ENCODE results near the gene PTTG1IP. TPM values are rescaled to one million over a fixed set of nuclear protein-coding genes. Genes with fewer than 3 reads are reported as not detected.

Gene PTTG1IP
- total RNA-seq, 1 donor from 2014 or later, result 98.1 TPM

- H3K9ac ChIP-seq (ENCODE audit: low read depth in 1 of 3, low read length in 3 of 3), result peak overlapping the region in 2 of 3 donors; percentile 20 to 60
- H3K36me3 ChIP-seq (ENCODE audit: control insufficient read depth in 3 of 3, insufficient read depth in 3 of 3, low read length in 3 of 3), result peaks cover 24 to 25% (median 24%) of the 10 kb centered on the region in 3 donors
- peak overlapping the region; percentile 22 to 38 (median 32) for H3K4me3 ChIP-seq (ENCODE audit: low read length in 3 of 3)
- H3K27me3 ChIP-seq (ENCODE audit: control insufficient read depth in 3 of 3, insufficient read depth in 3 of 3, low read length in 3 of 3), result peaks cover 10 to 26% (median 16%) of the 10 kb centered on the region in 3 donors
- H3K9me3 ChIP-seq (ENCODE audit: control insufficient read depth in 3 of 3, low read length in 3 of 3), result no peaks in the 10 kb centered on the region
- peak overlapping the region; percentile 18 for H3K27ac ChIP-seq (ENCODE audit: low read depth, low read length)
- peaks cover 19 to 39% (median 25%) of the 10 kb centered on the region in 3 donors for H3K4me1 ChIP-seq (ENCODE audit: control insufficient read depth in 3 of 3, insufficient read depth in 3 of 3, low read length in 3 of 3)
Measured at GRCh38 chr21:44846224-44846484, 27.3 kb downstream of the PTTG1IP start.

GRCh38 chr21:44845418-44846223, 27.9 kb downstream of the PTTG1IP start:
- H3K27ac ChIP-seq (ENCODE audit: low read depth, low read length), result peak overlapping the region; percentile 18
- H3K9ac ChIP-seq (ENCODE audit: low read depth in 1 of 3, low read length in 3 of 3), result peak overlapping the region; percentile 20 to 60 (median 32)
- H3K36me3 ChIP-seq (ENCODE audit: control insufficient read depth in 3 of 3, insufficient read depth in 3 of 3, low read length in 3 of 3), result peaks cover 20 to 21% (median 20%) of the 10 kb centered on the region in 3 donors

GRCh38 chr21:44844256-44844655, 29.2 kb downstream of the PTTG1IP start:
- Histone ChIP-seq H3K4me1 (ENCODE audit: control insufficient read depth in 3 of 3, insufficient read depth in 3 of 3, low read length in 3 of 3) (peaks cover 19 to 29% (median 25%) of the 10 kb centered on the region in 3 donors), H3K9ac (ENCODE audit: low read depth in 1 of 3, low read length in 3 of 3) (no peak overlapping the region), H3K4me3 (ENCODE audit: low read length in 3 of 3) (no peak overlapping the region), H3K27me3 (ENCODE audit: control insufficient read depth in 3 of 3, insufficient read depth in 3 of 3, low read length in 3 of 3) (peaks cover 10 to 26% (median 16%) of the 10 kb centered on the region in 3 donors), H3K36me3 (ENCODE audit: control insufficient read depth in 3 of 3, insufficient read depth in 3 of 3, low read length in 3 of 3) (peaks cover 6 to 7% (median 7%) of the 10 kb centered on the region in 3 donors), H3K9me3 (ENCODE audit: control insufficient read depth in 3 of 3, low read length in 3 of 3) (no peaks in the 10 kb centered on the region), H3K27ac (ENCODE audit: low read depth, low read length) (no peak overlapping the region)

More at GRCh38 chr21:44845418-44846223, 27.9 kb downstream of the PTTG1IP start:
- H3K27me3 ChIP-seq (ENCODE audit: control insufficient read depth in 3 of 3, insufficient read depth in 3 of 3, low read length in 3 of 3), result peaks cover 10 to 26% (median 16%) of the 10 kb centered on the region in 3 donors
- H3K4me3 ChIP-seq (ENCODE audit: low read length in 3 of 3), result peak overlapping the region; percentile 32 to 38 (median 35)
- H3K4me1 ChIP-seq (ENCODE audit: control insufficient read depth in 3 of 3, insufficient read depth in 3 of 3, low read length in 3 of 3), result peaks cover 19 to 33% (median 25%) of the 10 kb centered on the region in 3 donors
- no peaks in the 10 kb centered on the region for H3K9me3 ChIP-seq (ENCODE audit: control insufficient read depth in 3 of 3, low read length in 3 of 3)

GRCh38 chr21:44842721-44843445, 30.6 kb downstream of the PTTG1IP start:
- Histone ChIP-seq H3K27ac (ENCODE audit: low read depth, low read length) (no peak overlapping the region), H3K9me3 (ENCODE audit: control insufficient read depth in 3 of 3, low read length in 3 of 3) (no peaks in the 10 kb centered on the region), H3K4me1 (ENCODE audit: control insufficient read depth in 3 of 3, insufficient read depth in 3 of 3, low read length in 3 of 3) (peaks cover 19 to 26% (median 25%) of the 10 kb centered on the region in 3 donors), H3K36me3 (ENCODE audit: control insufficient read depth in 3 of 3, insufficient read depth in 3 of 3, low read length in 3 of 3) (no peaks in the 10 kb centered on the region), H3K4me3 (ENCODE audit: low read length in 3 of 3) (no peak overlapping the region), H3K9ac (ENCODE audit: low read depth in 1 of 3, low read length in 3 of 3) (no peak overlapping the region), H3K27me3 (ENCODE audit: control insufficient read depth in 3 of 3, insufficient read depth in 3 of 3, low read length in 3 of 3) (peaks cover 10 to 26% (median 16%) of the 10 kb centered on the region in 3 donors)

- Histone ChIP-seq H3K36me3 (ENCODE audit: control insufficient read depth in 3 of 3, insufficient read depth in 3 of 3, low read length in 3 of 3) (no peaks in the 10 kb centered on the region), H3K4me3 (ENCODE audit: low read length in 3 of 3) (no peak overlapping the region), H3K27me3 (ENCODE audit: control insufficient read depth in 3 of 3, insufficient read depth in 3 of 3, low read length in 3 of 3) (peaks cover 10 to 26% (median 16%) of the 10 kb centered on the region in 3 donors), H3K9ac (ENCODE audit: low read depth in 1 of 3, low read length in 3 of 3) (no peak overlapping the region), H3K4me1 (ENCODE audit: control insufficient read depth in 3 of 3, insufficient read depth in 3 of 3, low read length in 3 of 3) (peaks cover 18 to 20% (median 19%) of the 10 kb centered on the region in 3 donors), H3K27ac (ENCODE audit: low read depth, low read length) (no peak overlapping the region), H3K9me3 (ENCODE audit: control insufficient read depth in 3 of 3, low read length in 3 of 3) (no peaks in the 10 kb centered on the region)
Measured at GRCh38 chr21:44842087-44842486, 31.4 kb downstream of the PTTG1IP start.

- Histone ChIP-seq H3K36me3 (ENCODE audit: control insufficient read depth in 3 of 3, insufficient read depth in 3 of 3, low read length in 3 of 3) (no peaks in the 10 kb centered on the region), H3K9me3 (ENCODE audit: control insufficient read depth in 3 of 3, low read length in 3 of 3) (no peaks in the 10 kb centered on the region), H3K4me3 (ENCODE audit: low read length in 3 of 3) (no peak overlapping the region), H3K27ac (ENCODE audit: low read depth, low read length) (no peak overlapping the region), H3K4me1 (ENCODE audit: control insufficient read depth in 3 of 3, insufficient read depth in 3 of 3, low read length in 3 of 3) (peaks cover 10 to 14% (median 13%) of the 10 kb centered on the region in 3 donors), H3K9ac (ENCODE audit: low read depth in 1 of 3, low read length in 3 of 3) (no peak overlapping the region), H3K27me3 (ENCODE audit: control insufficient read depth in 3 of 3, insufficient read depth in 3 of 3, low read length in 3 of 3) (peaks cover 12 to 26% (median 15%) of the 10 kb centered on the region in 3 donors)
Measured at GRCh38 chr21:44840771-44841170, 32.7 kb downstream of the PTTG1IP start.

GRCh38 chr21:44838951-44839350, 34.5 kb downstream of the PTTG1IP start:
- Histone ChIP-seq H3K27me3 (ENCODE audit: control insufficient read depth in 3 of 3, insufficient read depth in 3 of 3, low read length in 3 of 3) (peaks cover 13 to 22% (median 13%) of the 10 kb centered on the region in 3 donors), H3K9me3 (ENCODE audit: control insufficient read depth in 3 of 3, low read length in 3 of 3) (no peaks in the 10 kb centered on the region), H3K4me3 (ENCODE audit: low read length in 3 of 3) (no peak overlapping the region), H3K9ac (ENCODE audit: low read depth in 1 of 3, low read length in 3 of 3) (no peak overlapping the region), H3K27ac (ENCODE audit: low read depth, low read length) (no peak overlapping the region), H3K36me3 (ENCODE audit: control insufficient read depth in 3 of 3, insufficient read depth in 3 of 3, low read length in 3 of 3) (no peaks in the 10 kb centered on the region), H3K4me1 (ENCODE audit: control insufficient read depth in 3 of 3, insufficient read depth in 3 of 3, low read length in 3 of 3) (peaks cover 4 to 14% (median 7%) of the 10 kb centered on the region in 3 donors)

GRCh38 chr21:44838039-44838895, 35.2 kb downstream of the PTTG1IP start:
- Histone ChIP-seq H3K4me1 (ENCODE audit: control insufficient read depth in 3 of 3, insufficient read depth in 3 of 3, low read length in 3 of 3) (peaks cover 4 to 14% (median 7%) of the 10 kb centered on the region in 3 donors), H3K4me3 (ENCODE audit: low read length in 3 of 3) (no peak overlapping the region), H3K27ac (ENCODE audit: low read depth, low read length) (no peak overlapping the region), H3K36me3 (ENCODE audit: control insufficient read depth in 3 of 3, insufficient read depth in 3 of 3, low read length in 3 of 3) (no peaks in the 10 kb centered on the region), H3K9ac (ENCODE audit: low read depth in 1 of 3, low read length in 3 of 3) (no peak overlapping the region), H3K27me3 (ENCODE audit: control insufficient read depth in 3 of 3, insufficient read depth in 3 of 3, low read length in 3 of 3) (peaks cover 13 to 22% (median 13%) of the 10 kb centered on the region in 3 donors), H3K9me3 (ENCODE audit: control insufficient read depth in 3 of 3, low read length in 3 of 3) (no peaks in the 10 kb centered on the region)

- Histone ChIP-seq H3K36me3 (ENCODE audit: control insufficient read depth in 3 of 3, insufficient read depth in 3 of 3, low read length in 3 of 3) (no peaks in the 10 kb centered on the region), H3K27ac (ENCODE audit: low read depth, low read length) (no peak overlapping the region), H3K9me3 (ENCODE audit: control insufficient read depth in 3 of 3, low read length in 3 of 3) (no peaks in the 10 kb centered on the region), H3K9ac (ENCODE audit: low read depth in 1 of 3, low read length in 3 of 3) (no peak overlapping the region), H3K4me1 (ENCODE audit: control insufficient read depth in 3 of 3, insufficient read depth in 3 of 3, low read length in 3 of 3) (peaks cover 4 to 14% (median 7%) of the 10 kb centered on the region in 3 donors), H3K4me3 (ENCODE audit: low read length in 3 of 3) (no peak overlapping the region), H3K27me3 (ENCODE audit: control insufficient read depth in 3 of 3, insufficient read depth in 3 of 3, low read length in 3 of 3) (peaks cover 8 to 15% (median 8%) of the 10 kb centered on the region in 3 donors)
Measured at GRCh38 chr21:44837537-44837936, 36.0 kb downstream of the PTTG1IP start.
